HepG2 (cell line): ENCODE results near the gene NPPC. TPM values are rescaled to one million over a fixed set of nuclear protein-coding genes. Genes with fewer than 3 reads are reported as not detected.
A peak's percentile ranks its signal among the peaks of the same experiment; 100 is the strongest.

Experiments used
- ARNT2 ChIP-seq: sonication (generic); formaldehyde crosslinking; IDR thresholded peaks from 2 replicates; pipeline ENCODE4 v1.8.0; 2022; ENCODE audit warnings: mild to moderate bottlenecking, low read depth, missing genetic modification reagents, moderate library complexity
- ATM ChIP-seq: fragments of 450-650 bp; IDR thresholded peaks from 2 replicates; pipeline ENCODE4 v1.7.1; 2017; ENCODE audit warnings: mild to moderate bottlenecking, borderline replicate concordance
- BRF2 ChIP-seq: sonication (generic); formaldehyde crosslinking; IDR thresholded peaks from 2 replicates; pipeline ENCODE4 v1.8.1; 2022; ENCODE audit warnings: mild to moderate bottlenecking, missing genetic modification reagents
- CTCF ChIP-seq: sonication (generic); formaldehyde crosslinking; IDR thresholded peaks from 2 replicates; pipeline ENCODE4 v1.5.0; 2020; ENCODE audit warnings: mild to moderate bottlenecking, missing genetic modification reagents, moderate library complexity
- DDIT3 ChIP-seq: sonication (generic); formaldehyde crosslinking; IDR thresholded peaks from 2 replicates; pipeline ENCODE4 v1.4.0; 2020; ENCODE audit warnings: mild to moderate bottlenecking, missing genetic modification reagents
- DR1 ChIP-seq: sonication (generic); formaldehyde crosslinking; IDR thresholded peaks from 2 replicates; pipeline ENCODE4 v1.8.0; 2021; ENCODE audit warnings: mild to moderate bottlenecking, missing genetic modification reagents, inconsistent platforms
- E2F2 ChIP-seq: sonication (generic); formaldehyde crosslinking; IDR thresholded peaks from 2 replicates; pipeline ENCODE4 v1.4.0; 2020; ENCODE audit warnings: missing genetic modification reagents, borderline replicate concordance
- FOSL2 ChIP-seq: sonication (generic); formaldehyde crosslinking; IDR thresholded peaks from 2 replicates; pipeline ENCODE4 v1.4.0; 2020; ENCODE audit warnings: missing genetic modification reagents
- GATA4 ChIP-seq: sonication (generic); IDR thresholded peaks from 2 replicates; pipeline ENCODE4 v1.6.1; 2016; ENCODE audit warnings: antibody characterized with exemption, low read depth, borderline replicate concordance
- GLI4 ChIP-seq: sonication (generic); formaldehyde crosslinking; IDR thresholded peaks from 2 replicates; pipeline ENCODE4 v1.5.1; 2020; ENCODE audit warnings: missing genetic modification reagents, mild to moderate bottlenecking, moderate library complexity, borderline replicate concordance
- KLF6 ChIP-seq: IDR thresholded peaks from 2 replicates; pipeline ENCODE4 v1.8.0; 2016; ENCODE audit warnings: missing biosample characterization, missing genetic modification reagents
- RFX3 ChIP-seq: IDR thresholded peaks from 2 replicates; pipeline ENCODE4 v1.6.1; 2016; ENCODE audit warnings: missing biosample characterization, missing genetic modification reagents
- SMAD3 ChIP-seq: sonication (generic); formaldehyde crosslinking; IDR thresholded peaks from 2 replicates; pipeline ENCODE4 v1.4.0; 2020; ENCODE audit warnings: missing genetic modification reagents
- ZBTB21 ChIP-seq: sonication (generic); formaldehyde crosslinking; IDR thresholded peaks from 2 replicates; pipeline ENCODE4 v1.4.0; 2020; ENCODE audit warnings: missing genetic modification reagents
- ZFYVE20 ChIP-seq: sonication (generic); formaldehyde crosslinking; IDR thresholded peaks from 2 replicates; pipeline ENCODE4 v1.8.0; 2023; ENCODE audit warnings: low read depth, mild to moderate bottlenecking, moderate library complexity, missing genetic modification reagents, borderline replicate concordance
- ZKSCAN5 ChIP-seq: sonication (generic); formaldehyde crosslinking; IDR thresholded peaks from 2 replicates; pipeline ENCODE4 v1.5.1; 2020; ENCODE audit warnings: mild to moderate bottlenecking, missing genetic modification reagents
- ZNF142 ChIP-seq: sonication (generic); formaldehyde crosslinking; IDR thresholded peaks from 2 replicates; pipeline ENCODE4 v1.4.0; 2020; ENCODE audit warnings: missing genetic modification reagents
- ZNF343 ChIP-seq: sonication (generic); formaldehyde crosslinking; IDR thresholded peaks from 2 replicates; pipeline ENCODE4 v1.4.0; 2020; ENCODE audit warnings: mild to moderate bottlenecking, missing genetic modification reagents
- ZNF703 ChIP-seq: sonication (generic); formaldehyde crosslinking; IDR thresholded peaks from 2 replicates; pipeline ENCODE4 v1.5.1; 2020; ENCODE audit warnings: missing genetic modification reagents, mild to moderate bottlenecking, moderate library complexity, borderline replicate concordance
- polyA plus RNA-seq, 8 experiments: library from polyadenylated mRNA; depleted of rRNA in 3 of 8; stranded (reverse) in 7 of 8; unstranded in 1 of 8; fragments of >200 nt; fragmentation: Illumina TruSeq in 4 of 8; extraction: Trizol in 4 of 8; gene quantifications; 2 replicates each; pipeline versions ENCODE4 v1.2.1 to v1.2.3, GENCODE V29; 2011 to 2016; ENCODE audit warnings: low read depth in 4 of 8, missing spikeins in 1 of 8, mixed read lengths in 1 of 8; ENCODE audit not compliant: insufficient read depth in 1 of 8
- total RNA-seq, 5 experiments: library from RNA; depleted of rRNA; stranded (reverse); fragments of >200 nt; fragmentation: Illumina TruSeq; extraction: Trizol; gene quantifications; 2 replicates each; pipeline ENCODE4 v1.2.3, GENCODE V29; 2016; ENCODE audit warnings: low read depth in 1 of 5

Gene NPPC
- total and polyA plus RNA-seq, 2 of the 13 experiments (the other 11 are each of a cell fraction or from before 2014, with no cell fraction given), result 0.11 TPM; not detected in 1

GRCh38 chr2:231957913-231958763 lies 31.9 kb upstream of the NPPC start (continued):
- no peak for TF ChIP-seq E2F2 (CRISPR knock-in tag)
- TF ChIP-seq CTCF (CRISPR knock-in tag), result no peak
- TF ChIP-seq ZBTB21 (CRISPR knock-in tag), result no peak
- TF ChIP-seq ZFYVE20 (CRISPR knock-in tag), result no peak
- no peak for TF ChIP-seq RFX3 (CRISPR knock-in tag)
- TF ChIP-seq SMAD3 (CRISPR knock-in tag), result 0 out of 2 replicates have a peak, but pooled peaks have one; percentile 28
- no peak for TF ChIP-seq DR1 (CRISPR knock-in tag)
- no peak for TF ChIP-seq ZNF142
- TF ChIP-seq KLF6 (CRISPR knock-in tag), result peak; percentile 48; the same call in 1 of the 2 replicates
- TF ChIP-seq BRF2, result no peak
- TF ChIP-seq ZKSCAN5 (CRISPR knock-in tag), result no peak
- peak; percentile 93 for TF ChIP-seq FOSL2 (CRISPR knock-in tag)
- no peak for TF ChIP-seq ZNF703 (CRISPR knock-in tag)
- no peak for TF ChIP-seq ATM
- no peak for TF ChIP-seq ARNT2
- TF ChIP-seq GLI4, result peak; percentile 79; the same call in 1 of the 2 replicates
- TF ChIP-seq GATA4, result no peak
- no peak for TF ChIP-seq DDIT3
- TF ChIP-seq ZNF343 (CRISPR knock-in tag), result no peak
